ENCODE measurements around the gene IGFL4.

The IGFL4 gene

DNA sequence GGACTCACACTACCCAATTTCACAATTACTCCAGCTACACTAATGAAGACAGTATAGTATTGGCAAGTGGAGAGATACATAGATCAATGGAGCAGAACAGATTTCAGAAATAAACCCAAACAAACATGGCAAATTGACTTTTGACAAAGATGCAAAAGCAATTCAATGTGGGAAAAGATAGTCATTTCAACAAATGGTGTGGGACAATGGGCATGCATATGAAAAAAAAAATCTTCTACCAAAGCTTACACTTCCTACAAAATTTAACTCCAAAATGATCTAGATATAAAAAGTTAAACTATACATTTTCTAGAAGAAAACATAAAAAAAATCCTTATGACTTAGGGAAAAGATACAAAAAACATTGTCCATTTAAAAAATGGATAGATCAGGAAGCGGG, 2.7 kb upstream of the IGFL4 start:
- Mint-ChIP-seq H3K27ac (no peak overlapping the region), H3K36me3 (no peaks in the 10 kb centered on the region), H3K27me3 (peaks cover 55% of the 10 kb centered on the region)

DNA sequence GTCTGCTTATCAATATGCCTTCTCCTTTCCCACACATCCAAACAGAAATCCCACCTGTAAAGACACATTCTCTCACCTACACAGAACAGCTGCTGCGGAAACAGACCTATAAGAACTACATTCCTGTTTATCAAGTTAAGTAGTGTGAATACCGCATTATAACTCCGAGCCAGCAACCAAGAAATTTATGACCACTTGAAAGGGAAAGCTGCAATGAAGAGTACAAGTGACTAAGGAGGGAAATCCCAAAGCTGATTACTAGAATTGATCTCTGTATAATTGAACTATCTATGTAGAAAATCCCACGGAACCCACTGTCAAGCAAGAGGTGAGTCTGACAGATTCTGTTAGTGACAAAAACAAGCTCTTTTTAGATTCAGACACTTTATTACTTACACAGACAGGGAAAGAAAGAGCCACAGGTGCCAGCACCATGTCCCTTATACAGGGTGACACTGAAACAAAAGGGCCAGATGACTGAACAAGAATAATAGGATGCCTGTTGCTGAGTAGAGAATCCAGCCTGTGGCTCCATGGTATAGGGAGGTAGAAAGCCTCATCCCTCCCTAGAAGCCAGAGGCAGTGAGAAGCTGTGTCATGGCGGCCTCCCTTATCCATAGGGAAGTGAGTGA, 1.6 kb upstream of the IGFL4 start:
- Mint-ChIP-seq H3K4me1 (no peaks in the 10 kb centered on the region), H3K9me3 (no peaks in the 10 kb centered on the region), H3K36me3 (no peaks in the 10 kb centered on the region), H3K4me3 (no peak overlapping the region), H3K27me3 (peaks cover 49% of the 10 kb centered on the region), H3K27ac (no peak overlapping the region)
- CTCF ChIA-PET: interaction anchor here (1.0 to 1.9 kb wide), 4 partner anchors 10 to 36 kb away, joined by 3 to 9 read pairs (median 3); no protein-coding TSS in a partner anchor
- no peak for DNase-seq

More for the DNA sequence above, 2.7 kb upstream of the IGFL4 start:
- no peak overlapping the region for H3K4me3 Mint-ChIP-seq
- H3K4me1 Mint-ChIP-seq: no peaks in the 10 kb centered on the region
- no peaks in the 10 kb centered on the region for H3K9me3 Mint-ChIP-seq
- CTCF ChIA-PET: interaction anchor here (1.0 to 1.9 kb wide), 3 partner anchors 9 to 15 kb away, joined by 3 to 9 read pairs (median 3); no protein-coding TSS in a partner anchor
- DNase-seq: no peak

- no peak overlapping the region for H3K4me3 Mint-ChIP-seq
- H3K9me3 Mint-ChIP-seq: no peaks in the 10 kb centered on the region
- H3K27ac Mint-ChIP-seq: no peak overlapping the region
- H3K36me3 Mint-ChIP-seq: no peaks in the 10 kb centered on the region
- no peaks in the 10 kb centered on the region for H3K4me1 Mint-ChIP-seq
- H3K27me3 Mint-ChIP-seq: peaks cover 44% of the 10 kb centered on the region
- no peak for DNase-seq
- CTCF ChIA-PET: interaction anchor here (0.8 kb wide), 1 partner anchor 12 kb away, joined by 3 read pairs; no protein-coding TSS in a partner anchor
Measured at GRCh38 chr19:46040125-46040524, 677 bp downstream of the IGFL4 start.

- H3K27me3 Mint-ChIP-seq: peaks cover 30% of the 10 kb centered on the region
- H3K36me3 Mint-ChIP-seq: no peaks in the 10 kb centered on the region
- H3K4me1 Mint-ChIP-seq: no peaks in the 10 kb centered on the region
- H3K9me3 Mint-ChIP-seq: no peaks in the 10 kb centered on the region
- DNase-seq: no peak
- H3K27ac Mint-ChIP-seq: no peak overlapping the region
- no peak overlapping the region for H3K4me3 Mint-ChIP-seq
- CTCF ChIA-PET: interaction anchor here (1.0 to 1.4 kb wide), 2 partner anchors 13 to 43 kb away, joined by 3 to 5 read pairs; no protein-coding TSS in a partner anchor
Measured at GRCh38 chr19:46036744-46037128, 4.1 kb downstream of the IGFL4 start.

DNA sequence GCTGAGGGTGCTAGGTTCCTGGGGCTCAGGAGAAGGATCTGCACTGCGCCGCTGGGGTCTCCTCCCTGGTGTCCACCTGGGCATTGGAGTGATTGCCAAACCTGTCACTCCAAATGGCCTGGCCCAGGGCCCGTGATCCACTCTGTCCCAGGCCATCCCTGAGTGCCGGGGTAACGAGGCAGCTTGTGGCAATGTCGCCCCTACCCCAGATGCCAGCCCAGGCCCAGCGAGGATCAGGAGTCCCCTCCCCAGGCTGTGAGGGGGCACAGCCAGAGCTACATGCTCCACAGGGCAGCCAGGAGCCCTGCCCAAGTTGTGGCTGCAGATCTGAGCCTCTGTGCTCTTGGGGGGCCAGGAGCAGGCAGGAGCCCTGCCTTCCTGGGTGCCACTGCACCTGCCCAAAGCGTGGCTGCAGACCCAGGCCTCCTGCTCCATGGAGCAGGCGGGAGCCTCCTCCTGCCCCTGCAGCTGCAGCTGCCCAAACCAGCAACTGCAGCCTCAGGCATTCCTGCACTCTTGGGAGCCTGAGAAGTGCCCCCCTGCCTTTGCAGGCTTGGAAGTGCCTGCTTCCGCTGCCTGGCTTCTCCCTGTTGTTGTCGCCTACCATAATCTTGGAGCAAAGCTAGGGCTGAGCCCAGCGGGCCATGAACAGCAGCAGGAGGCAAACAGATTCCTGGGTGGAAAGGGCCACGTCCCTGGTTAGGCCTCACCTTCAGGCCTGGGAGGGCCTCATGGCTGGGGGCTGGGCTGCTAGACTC, 4.6 kb downstream of the IGFL4 start:
- H3K4me3 Mint-ChIP-seq: no peak overlapping the region
- DNase-seq: no peak
- CTCF ChIA-PET: interaction anchor here (1.0 to 1.4 kb wide), 2 partner anchors 13 to 43 kb away, joined by 3 to 5 read pairs; no protein-coding TSS in a partner anchor
- H3K27me3 Mint-ChIP-seq: peaks cover 24% of the 10 kb centered on the region
- no peaks in the 10 kb centered on the region for H3K9me3 Mint-ChIP-seq
- no peak overlapping the region for H3K27ac Mint-ChIP-seq
- no peaks in the 10 kb centered on the region for H3K36me3 Mint-ChIP-seq
- no peaks in the 10 kb centered on the region for H3K4me1 Mint-ChIP-seq

- H3K27ac Mint-ChIP-seq: no peak overlapping the region
- H3K36me3 Mint-ChIP-seq: no peaks in the 10 kb centered on the region
- H3K27me3 Mint-ChIP-seq: peaks cover 21% of the 10 kb centered on the region
- DNase-seq: no peak
- H3K4me1 Mint-ChIP-seq: no peaks in the 10 kb centered on the region
- H3K4me3 Mint-ChIP-seq: no peak overlapping the region
- CTCF ChIA-PET: no interaction called here
- no peaks in the 10 kb centered on the region for H3K9me3 Mint-ChIP-seq
Measured at GRCh38 chr19:46035546-46035945, 5.3 kb downstream of the IGFL4 start.

GRCh38 chr19:46033401-46033800, 7.4 kb downstream of the IGFL4 start:
- DNase-seq: no peak
- Mint-ChIP-seq H3K36me3 (no peaks in the 10 kb centered on the region), H3K27ac (no peak overlapping the region), H3K9me3 (no peaks in the 10 kb centered on the region), H3K27me3 (peaks cover 15% of the 10 kb centered on the region), H3K4me3 (no peak overlapping the region), H3K4me1 (peaks cover 4% of the 10 kb centered on the region)
- CTCF ChIA-PET: interaction anchor here (2.0 kb wide), 1 partner anchor 16 kb away, joined by 6 read pairs; no protein-coding TSS in a partner anchor

DNA sequence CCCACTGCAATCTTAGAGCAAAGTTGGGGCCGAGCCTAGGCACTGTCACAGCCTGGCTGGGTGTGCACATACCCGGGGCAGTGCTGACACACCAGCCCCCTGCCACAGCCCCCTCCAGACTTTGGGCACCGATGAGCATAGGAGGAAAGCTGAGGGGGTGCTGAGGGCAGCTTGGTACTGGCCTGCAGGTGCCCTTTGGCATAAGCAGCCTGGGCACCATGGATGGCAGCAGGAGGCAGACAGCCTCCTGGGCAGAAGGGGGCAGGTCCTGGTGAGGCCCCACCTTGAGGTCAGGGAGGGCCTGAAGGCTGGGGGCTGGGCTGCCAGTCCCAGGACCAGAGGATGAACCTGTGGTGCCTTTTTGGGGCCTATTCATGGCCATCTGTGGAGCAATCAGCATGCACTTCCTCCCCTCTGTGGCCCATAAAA, 8.2 kb downstream of the IGFL4 start:
- no peak for DNase-seq
- Mint-ChIP-seq H3K27me3 (peaks cover 15% of the 10 kb centered on the region), H3K36me3 (no peaks in the 10 kb centered on the region), H3K4me1 (peaks cover 4% of the 10 kb centered on the region), H3K27ac (no peak overlapping the region), H3K9me3 (no peaks in the 10 kb centered on the region), H3K4me3 (no peak overlapping the region)
- CTCF ChIA-PET: interaction anchor here (1.1 to 2.0 kb wide), 2 partner anchors 17 to 233 kb away, joined by 4 to 6 read pairs; no protein-coding TSS in a partner anchor

GRCh38 chr19:46031781-46032596, 8.8 kb downstream of the IGFL4 start:
- H3K4me3 Mint-ChIP-seq: no peak overlapping the region
- H3K4me1 Mint-ChIP-seq: peaks cover 4% of the 10 kb centered on the region
- no peak overlapping the region for H3K27ac Mint-ChIP-seq
- no peaks in the 10 kb centered on the region for H3K36me3 Mint-ChIP-seq
- H3K9me3 Mint-ChIP-seq: no peaks in the 10 kb centered on the region
- DNase-seq: no peak
- CTCF ChIA-PET: interaction anchor here (0.9 to 2.0 kb wide), 3 partner anchors 11 to 233 kb away, joined by 3 to 6 read pairs (median 4); no protein-coding TSS in a partner anchor
- H3K27me3 Mint-ChIP-seq: peaks cover 15% of the 10 kb centered on the region

GRCh38 chr19:46030812-46031550, 9.8 kb downstream of the IGFL4 start:
- CTCF ChIA-PET: no interaction called here
- no peak overlapping the region for H3K4me3 Mint-ChIP-seq
- H3K4me1 Mint-ChIP-seq: peaks cover 13% of the 10 kb centered on the region

GRCh38 chr19:46025835-46026234, 15.0 kb downstream of the IGFL4 start:
- CTCF ChIA-PET: interaction anchor here (0.6 to 3.7 kb wide), 8 partner anchors 9 to 1838 kb away, joined by 3 to 35 read pairs (median 6); no protein-coding TSS in a partner anchor

More at GRCh38 chr19:46030812-46031550, 9.8 kb downstream of the IGFL4 start:
- Mint-ChIP-seq H3K9me3 (no peaks in the 10 kb centered on the region), H3K27ac (no peak overlapping the region), H3K36me3 (no peaks in the 10 kb centered on the region), H3K27me3 (peaks cover 17% of the 10 kb centered on the region)
- no peak for DNase-seq

DNA sequence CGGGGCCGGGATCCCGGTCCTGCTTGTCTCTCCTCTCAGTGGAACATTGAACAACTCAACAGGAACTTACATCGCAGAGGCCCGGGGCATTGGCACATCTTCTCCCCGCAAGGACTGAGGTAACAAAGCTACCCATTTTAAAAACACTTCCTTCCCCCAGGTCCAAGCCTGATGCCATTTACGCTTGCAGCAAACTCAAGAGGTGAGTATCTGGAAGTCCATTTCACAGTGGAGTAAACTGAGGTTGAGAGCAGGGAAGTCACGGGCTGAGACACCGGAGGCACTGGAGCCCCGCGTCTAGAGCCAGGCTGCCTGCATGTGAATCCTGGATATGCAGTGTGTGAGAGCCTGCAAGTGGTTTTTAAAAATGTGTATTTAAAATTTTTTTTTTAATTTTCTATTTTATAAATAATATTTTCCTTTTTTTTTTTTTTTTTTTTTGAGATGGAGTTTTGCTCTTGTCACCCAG, 17.5 kb downstream of the IGFL4 start:
- no peak for DNase-seq
- CTCF ChIA-PET: no interaction called here
- no peaks in the 10 kb centered on the region for H3K9me3 Mint-ChIP-seq
- no peak overlapping the region for H3K27ac Mint-ChIP-seq
- H3K4me1 Mint-ChIP-seq: peaks cover 14% of the 10 kb centered on the region
- peaks cover 44% of the 10 kb centered on the region for H3K27me3 Mint-ChIP-seq
- H3K36me3 Mint-ChIP-seq: no peaks in the 10 kb centered on the region
- H3K4me3 Mint-ChIP-seq: no peak overlapping the region

More at GRCh38 chr19:46025835-46026234, 15.0 kb downstream of the IGFL4 start:
- no peak overlapping the region for H3K4me3 Mint-ChIP-seq
- H3K9me3 Mint-ChIP-seq: no peaks in the 10 kb centered on the region
- peaks cover 18% of the 10 kb centered on the region for H3K4me1 Mint-ChIP-seq
- DNase-seq: no peak
- H3K36me3 Mint-ChIP-seq: no peaks in the 10 kb centered on the region
- H3K27ac Mint-ChIP-seq: no peak overlapping the region
- peaks cover 47% of the 10 kb centered on the region for H3K27me3 Mint-ChIP-seq

Measured in activated naive CD4-positive, alpha-beta T cell treated with anti-CD3 and anti-CD28 coated beads, Interleukin-2, amount 10 ng/mL, durations not matched to agents 7 days and 5 days (primary cell).